ENCODE data around the gene PLPP6.

PLPP6 gene

GRCh38 chr9:4690144-4690543, 28.1 kb downstream of the PLPP6 start:
- DNase-seq (ENCODE audit: low read depth in 1 of 2, low spot score in 1 of 2) = no peak

GRCh38 chr9:4691795-4692194, 29.7 kb downstream of the PLPP6 start:
- no peak for DNase-seq (ENCODE audit: low read depth in 1 of 2, low spot score in 1 of 2)

- no peak for DNase-seq (ENCODE audit: low read depth in 1 of 2, low spot score in 1 of 2)
Observed at GRCh38 chr9:4700091-4700490, 38.0 kb downstream of the PLPP6 start.

- no peak for DNase-seq (ENCODE audit: low read depth in 1 of 2, low spot score in 1 of 2)
Observed at GRCh38 chr9:4700932-4701331, 38.8 kb downstream of the PLPP6 start.

- no peak for DNase-seq (ENCODE audit: low read depth in 1 of 2, low spot score in 1 of 2)
Observed at GRCh38 chr9:4701526-4701925, 39.4 kb downstream of the PLPP6 start.

- no peak for DNase-seq (ENCODE audit: low read depth in 1 of 2, low spot score in 1 of 2)
Observed at GRCh38 chr9:4704129-4704528, 42.0 kb downstream of the PLPP6 start.

- no peak for DNase-seq (ENCODE audit: low read depth in 1 of 2, low spot score in 1 of 2)
Observed at GRCh38 chr9:4706021-4706420, 43.9 kb downstream of the PLPP6 start.

GRCh38 chr9:4706971-4707622, 45.0 kb downstream of the PLPP6 start:
- DNase-seq (ENCODE audit: low read depth in 1 of 2, low spot score in 1 of 2) = no peak

GRCh38 chr9:4709380-4709779, 47.3 kb downstream of the PLPP6 start:
- no peak for DNase-seq (ENCODE audit: low read depth in 1 of 2, low spot score in 1 of 2)

GRCh38 chr9:4713849-4714248, 51.8 kb downstream of the PLPP6 start:
- no peak for DNase-seq (ENCODE audit: low read depth in 1 of 2, low spot score in 1 of 2)

GRCh38 chr9:4714266-4715016, 52.3 kb downstream of the PLPP6 start:
- no peak for DNase-seq (ENCODE audit: low read depth in 1 of 2, low spot score in 1 of 2)
